ENCODE results near the gene HOXB8.

- TF ChIP-seq CTCF (IDR thresholded peaks at IDR 0.05) (no peak), POLR2A (IDR thresholded peaks at IDR 0.05) (no peak)
Observed at GRCh38 chr17:48637323-48638260, 22.5 kb upstream of the HOXB8 start.
